MM.1S (cell line): ENCODE results near the gene TTC14.

Source experiments
- EZH2 ChIP-seq: fragments of 300-600 bp; sonication (generic); optimal IDR thresholded peaks from 2 replicates; pipeline ENCODE3; 2017; ENCODE audit warnings: low read depth, mild to moderate bottlenecking, antibody characterized with exemption, low read length, mixed read lengths
- EZH2phosphoT487 ChIP-seq: fragments of 300-600 bp; sonication (generic); IDR thresholded peaks from 2 replicates; pipeline ENCODE4 v1.6.1; 2018; ENCODE audit warnings: antibody characterized with exemption, low read length
- TF ChIP-seq, protein P1 (sequence below): fragments of 300-600 bp; sonication (generic); IDR thresholded peaks from 2 replicates; pipeline ENCODE4 v1.5.1; 2016; ENCODE audit warnings: antibody characterized with exemption, low read length, mixed read lengths

DNA sequence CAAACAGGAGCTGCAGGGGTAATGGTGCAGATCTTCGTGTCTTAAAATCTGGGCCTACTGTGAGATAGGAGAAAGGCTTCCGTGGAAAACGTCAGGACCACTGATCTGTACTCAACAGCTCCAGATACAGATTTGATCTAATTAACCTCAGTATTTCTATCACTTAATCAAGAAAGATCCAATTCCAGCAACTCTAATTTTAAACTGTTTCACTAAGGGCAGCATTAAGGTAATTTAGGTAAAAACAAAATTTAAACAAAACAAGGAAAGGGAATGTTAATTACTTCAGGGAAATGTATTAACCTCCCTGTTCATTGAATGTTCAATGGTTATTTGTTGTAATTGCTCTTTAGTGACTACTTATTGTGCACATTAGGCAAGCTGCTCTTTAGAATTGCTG, 26.4 kb upstream of the TTC14 start:
- TF ChIP-seq, protein P1, sequence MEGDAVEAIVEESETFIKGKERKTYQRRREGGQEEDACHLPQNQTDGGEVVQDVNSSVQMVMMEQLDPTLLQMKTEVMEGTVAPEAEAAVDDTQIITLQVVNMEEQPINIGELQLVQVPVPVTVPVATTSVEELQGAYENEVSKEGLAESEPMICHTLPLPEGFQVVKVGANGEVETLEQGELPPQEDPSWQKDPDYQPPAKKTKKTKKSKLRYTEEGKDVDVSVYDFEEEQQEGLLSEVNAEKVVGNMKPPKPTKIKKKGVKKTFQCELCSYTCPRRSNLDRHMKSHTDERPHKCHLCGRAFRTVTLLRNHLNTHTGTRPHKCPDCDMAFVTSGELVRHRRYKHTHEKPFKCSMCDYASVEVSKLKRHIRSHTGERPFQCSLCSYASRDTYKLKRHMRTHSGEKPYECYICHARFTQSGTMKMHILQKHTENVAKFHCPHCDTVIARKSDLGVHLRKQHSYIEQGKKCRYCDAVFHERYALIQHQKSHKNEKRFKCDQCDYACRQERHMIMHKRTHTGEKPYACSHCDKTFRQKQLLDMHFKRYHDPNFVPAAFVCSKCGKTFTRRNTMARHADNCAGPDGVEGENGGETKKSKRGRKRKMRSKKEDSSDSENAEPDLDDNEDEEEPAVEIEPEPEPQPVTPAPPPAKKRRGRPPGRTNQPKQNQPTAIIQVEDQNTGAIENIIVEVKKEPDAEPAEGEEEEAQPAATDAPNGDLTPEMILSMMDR: no peak
- TF ChIP-seq EZH2: no peak
- TF ChIP-seq EZH2phosphoT487: no peak
